GM19240 (cell line): Measurements from ENCODE around the gene LAMTOR2.

Experiments
- DNase-seq: peaks from one replicate; pipeline ENCODE4 v3.0.0; 2011; ENCODE audit warnings: low spot score; ENCODE audit not compliant: insufficient read length

The LAMTOR2 gene

DNA sequence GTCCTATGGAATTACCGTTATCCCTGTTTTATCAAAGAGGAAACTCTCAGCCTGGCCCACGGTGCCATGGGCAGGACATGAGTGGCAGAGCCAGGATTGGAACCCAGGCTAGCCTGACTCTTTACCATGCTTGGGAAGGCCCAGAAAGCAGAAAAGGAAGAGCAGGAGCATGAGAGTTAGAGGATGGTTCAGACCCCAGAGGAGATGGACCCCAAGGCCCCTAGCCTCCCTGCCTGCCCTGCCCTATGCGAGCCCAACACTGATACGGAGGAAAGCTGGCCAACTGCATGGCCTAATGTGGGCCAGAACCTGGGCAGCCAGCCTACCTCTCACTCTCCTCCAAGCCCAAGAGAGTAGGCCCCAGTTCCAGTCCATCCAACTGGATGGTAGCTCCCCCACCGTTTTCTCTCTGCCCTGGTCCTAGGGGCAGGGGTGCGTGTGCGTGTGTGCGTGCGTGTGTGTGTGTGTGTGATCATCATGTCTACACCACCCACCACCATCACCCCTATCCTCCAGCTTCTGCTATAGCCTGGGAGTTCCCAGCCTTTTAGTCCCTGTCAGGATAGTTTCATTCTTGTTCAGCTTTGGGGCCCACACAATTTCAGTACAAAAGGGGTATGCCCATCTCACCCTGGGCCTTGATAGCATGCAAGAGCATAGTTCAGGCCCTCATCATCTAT lies 43.1 kb downstream of the LAMTOR2 start:
- no peak for DNase-seq

DNA sequence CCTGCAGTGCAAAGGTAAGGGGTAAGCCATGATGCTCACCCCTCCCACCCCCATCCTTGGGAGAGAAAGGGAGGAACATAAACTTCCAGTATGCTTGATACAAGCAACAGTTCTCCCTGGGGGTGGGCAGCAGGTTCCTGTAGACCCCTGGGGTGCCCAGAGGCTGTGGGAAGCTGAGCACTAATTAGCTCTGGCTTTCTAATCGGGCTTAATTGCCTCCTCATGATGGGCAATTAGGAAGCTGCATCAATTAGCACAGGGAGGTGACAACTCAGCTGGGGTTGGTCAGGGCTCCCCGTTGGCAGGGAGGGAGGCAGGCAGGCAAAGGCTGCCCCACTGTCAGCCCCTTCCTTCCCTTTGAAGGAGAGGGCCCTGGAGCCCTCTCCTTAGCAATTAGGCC lies 44.2 kb downstream of the LAMTOR2 start:
- no peak for DNase-seq

DNA sequence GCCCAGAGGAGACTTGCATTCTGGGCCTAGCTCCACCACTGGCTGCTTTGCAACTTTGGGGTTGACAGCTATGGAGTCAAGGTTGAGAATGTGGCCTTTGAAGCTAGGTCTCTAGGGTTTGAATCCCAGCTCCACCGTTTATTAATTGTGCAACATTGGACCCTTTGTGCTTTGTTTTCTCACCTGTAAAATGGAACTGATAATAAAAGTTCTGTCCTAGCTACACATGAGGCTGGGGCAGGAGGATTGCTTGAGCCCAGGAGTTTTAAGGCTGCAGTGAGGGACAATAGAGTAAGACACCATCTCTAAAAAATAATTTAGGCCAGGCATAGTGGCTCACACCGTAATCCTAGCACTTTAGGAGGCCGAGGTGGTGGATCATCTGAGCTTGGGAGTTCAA lies 44.7 kb downstream of the LAMTOR2 start:
- no peak for DNase-seq

DNA sequence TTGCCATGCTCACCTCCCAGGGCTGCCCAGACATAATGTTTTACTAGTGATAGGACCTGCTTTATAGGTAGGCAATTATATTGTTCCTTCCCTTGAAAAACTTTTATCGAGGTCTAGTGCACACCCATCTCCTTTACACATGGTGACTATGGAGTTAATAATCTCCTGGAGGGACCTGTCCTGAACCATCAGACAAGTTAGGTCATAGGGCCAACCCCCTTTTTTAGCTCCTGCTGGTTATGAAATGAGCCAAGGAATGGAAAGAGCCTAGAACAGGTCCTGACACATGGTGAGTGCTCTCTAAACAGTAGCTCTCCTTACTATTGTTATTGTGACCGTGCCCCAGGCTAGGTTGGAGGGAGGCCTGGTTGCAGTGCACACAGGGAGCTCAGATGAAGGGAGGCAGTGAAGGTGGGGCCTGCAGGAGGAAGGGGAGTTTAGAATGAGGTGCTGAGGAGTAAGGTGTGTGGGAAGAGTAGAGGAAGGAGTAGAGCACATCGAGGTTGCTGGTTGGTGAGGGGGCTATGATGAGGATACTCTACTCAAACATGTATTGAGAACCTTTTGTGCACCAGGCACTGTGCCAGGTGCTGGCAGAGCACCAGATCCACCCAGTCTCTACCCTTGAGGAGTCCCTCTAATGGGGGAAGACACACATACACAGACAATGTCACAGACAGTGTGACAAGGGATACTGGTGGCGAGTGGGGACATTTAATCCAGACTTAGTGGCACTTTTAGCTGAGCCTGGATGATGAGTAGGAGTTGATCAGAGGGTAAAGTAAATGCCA lies 45.8 kb downstream of the LAMTOR2 start:
- DNase-seq = no peak

DNA sequence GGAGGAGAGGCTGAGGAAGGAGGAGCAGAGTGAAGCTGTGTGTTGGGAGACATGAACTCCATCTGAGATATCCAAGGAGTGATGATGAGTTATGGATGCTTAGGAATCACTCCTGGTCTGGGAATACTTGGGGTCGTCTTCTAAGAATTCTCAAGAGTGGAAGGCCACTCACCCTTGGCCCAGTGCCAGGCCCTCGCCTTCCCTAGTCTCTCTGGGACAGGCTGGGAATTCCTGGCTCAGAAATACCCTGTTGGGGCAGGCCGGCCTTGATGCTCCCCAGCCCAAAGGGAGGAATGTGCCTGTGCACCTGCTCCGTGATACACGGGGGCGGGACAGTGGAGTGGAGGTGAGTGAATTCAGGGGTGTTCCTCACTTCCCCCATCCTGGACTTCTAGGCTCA lies 47.3 kb downstream of the LAMTOR2 start:
- DNase-seq = no peak

DNA sequence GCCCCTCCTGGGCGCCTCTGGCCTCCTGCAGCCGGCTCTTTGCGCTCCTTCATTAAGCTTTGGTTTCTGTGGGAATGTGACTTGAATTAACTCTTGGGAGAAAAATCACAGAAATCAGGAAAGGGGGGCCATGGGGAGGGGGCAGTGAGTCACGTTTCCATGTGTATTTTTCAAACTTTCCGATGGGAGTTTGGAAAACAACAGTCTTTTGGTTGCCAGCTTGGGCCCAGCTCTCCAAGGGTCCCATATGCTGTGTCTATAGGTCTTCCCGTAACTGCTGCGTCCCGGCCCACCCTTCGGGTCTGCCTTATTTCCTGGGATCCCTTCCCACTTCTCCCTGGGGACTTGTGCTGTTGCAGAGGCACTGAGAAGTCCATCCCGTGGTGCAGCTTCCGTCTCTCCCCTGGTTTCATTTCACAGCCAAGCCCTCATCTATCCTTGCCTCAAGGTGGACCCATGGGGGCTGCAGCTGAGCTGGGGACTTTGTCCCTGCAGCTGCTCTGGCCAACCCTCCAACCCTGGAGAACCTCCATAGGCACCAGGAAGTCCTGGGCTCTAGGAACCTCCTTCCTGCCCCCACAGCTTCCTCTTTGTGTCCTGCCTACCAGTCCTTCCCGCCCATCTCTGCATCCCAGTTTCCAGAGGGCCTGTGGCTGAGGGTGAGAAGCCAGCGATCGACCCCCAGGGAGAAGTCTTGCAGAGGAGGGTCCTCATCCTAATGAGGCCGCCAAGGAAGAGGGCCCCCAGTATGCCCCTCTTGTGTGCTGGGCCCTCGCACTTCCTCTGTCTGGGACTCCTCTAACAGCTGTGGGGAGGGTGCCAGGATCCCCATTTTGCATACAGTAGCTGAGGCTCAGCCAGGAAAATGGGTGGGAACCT lies 48.3 kb downstream of the LAMTOR2 start:
- DNase-seq = no peak

DNA sequence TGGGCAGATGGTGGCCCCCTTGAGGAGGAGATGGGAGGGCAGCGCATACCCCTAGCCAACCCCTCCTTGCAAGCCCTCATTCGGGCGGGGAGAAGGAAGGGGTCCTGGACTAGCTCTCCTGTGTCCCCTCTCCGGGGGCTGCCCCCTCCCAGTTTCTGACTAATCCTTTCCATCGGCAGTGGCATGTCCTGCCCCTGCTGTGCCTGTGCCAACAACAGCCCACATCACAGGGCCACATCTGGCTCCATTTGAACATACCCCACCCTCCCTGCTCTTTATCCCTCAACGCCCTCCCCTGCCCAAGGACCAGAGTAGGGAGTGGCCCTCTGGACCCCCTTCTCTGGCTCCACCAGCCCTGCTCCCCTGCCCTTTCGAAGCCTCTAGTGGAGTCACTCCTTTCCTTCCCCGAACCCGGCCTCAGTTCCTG lies 49.0 kb downstream of the LAMTOR2 start:
- DNase-seq = no peak

DNA sequence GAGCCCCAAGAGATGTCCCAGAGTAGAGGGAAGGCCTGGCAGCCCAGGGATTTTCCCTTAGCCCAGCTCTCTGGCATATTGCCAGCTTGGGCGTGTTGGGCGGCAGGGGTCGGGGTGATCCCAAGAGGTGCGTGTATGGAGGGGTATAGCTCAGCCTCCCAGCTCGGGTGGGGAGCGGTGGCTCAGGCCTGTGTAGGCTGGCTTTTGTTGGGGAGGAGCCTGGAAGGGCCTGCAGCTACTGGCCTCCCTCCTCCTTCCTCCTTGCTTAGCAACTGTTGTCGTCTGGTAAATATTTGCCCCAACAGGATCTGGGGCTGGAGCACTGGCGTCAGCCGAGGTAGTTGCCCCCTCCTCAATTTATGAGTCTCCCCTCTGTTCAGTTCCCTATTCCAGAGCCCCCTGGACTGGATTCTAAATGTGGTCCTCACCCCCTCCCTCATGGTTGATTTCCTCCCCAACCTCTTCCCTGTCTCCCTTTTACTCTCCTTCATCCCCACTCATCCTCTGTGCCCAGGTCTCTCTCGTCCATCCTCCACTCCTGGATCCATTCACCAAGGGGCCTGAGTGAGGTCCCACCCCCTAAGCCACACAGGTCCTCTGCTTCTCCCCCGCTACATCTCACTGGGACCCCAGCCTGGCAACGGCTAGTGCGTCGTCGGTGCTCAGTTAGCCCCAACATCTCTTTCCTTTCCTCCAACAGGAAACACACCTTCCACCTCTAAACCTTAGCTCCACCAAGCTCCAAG lies 49.7 kb downstream of the LAMTOR2 start:
- no peak for DNase-seq

DNA sequence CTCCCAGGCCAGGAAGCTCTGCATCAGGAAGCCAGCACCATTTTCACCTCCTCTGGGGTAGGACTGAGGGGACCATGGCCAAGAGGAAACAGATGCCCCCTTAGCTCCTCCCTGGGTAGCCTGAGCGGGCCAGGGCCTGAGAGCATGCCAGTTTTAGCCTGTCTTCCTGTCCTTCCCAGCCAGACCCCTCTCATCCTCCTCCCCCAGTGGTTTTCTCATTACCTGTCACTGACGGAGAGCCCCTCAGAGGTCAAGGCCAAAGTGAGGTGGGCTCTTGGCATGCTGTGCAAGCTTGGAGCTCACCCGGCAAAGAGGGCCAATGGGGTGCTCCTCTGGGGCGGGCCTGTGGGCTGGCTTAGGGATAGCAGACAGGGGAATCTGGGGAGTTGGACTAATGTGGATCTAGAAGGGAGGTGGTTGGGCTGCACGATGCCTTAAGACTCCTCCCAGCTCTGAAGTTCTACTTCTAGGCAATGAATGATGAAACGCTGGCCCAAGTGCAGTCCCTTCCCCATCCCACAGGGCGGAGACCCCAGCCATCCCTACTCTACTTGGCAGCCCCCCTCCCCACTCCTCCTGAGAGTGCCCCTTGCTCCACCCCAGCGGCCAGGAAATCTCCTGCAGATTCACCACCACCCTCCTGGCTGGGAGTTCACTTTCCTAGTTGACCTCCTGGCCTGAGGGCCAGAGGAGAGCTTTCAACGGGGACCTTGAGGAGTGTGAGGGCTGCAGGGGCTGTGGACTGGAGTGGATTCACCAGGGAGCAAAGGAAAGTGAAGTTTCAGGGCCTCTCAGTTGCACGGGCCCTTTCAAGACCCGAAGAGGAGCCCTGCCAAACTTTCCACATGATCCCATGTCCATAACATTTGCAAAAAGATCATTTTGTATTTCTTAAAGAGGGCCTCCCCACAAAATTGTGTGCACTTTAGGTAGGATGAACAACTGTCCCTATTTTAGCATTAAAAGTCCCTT lies 50.6 kb downstream of the LAMTOR2 start:
- no peak for DNase-seq

DNA sequence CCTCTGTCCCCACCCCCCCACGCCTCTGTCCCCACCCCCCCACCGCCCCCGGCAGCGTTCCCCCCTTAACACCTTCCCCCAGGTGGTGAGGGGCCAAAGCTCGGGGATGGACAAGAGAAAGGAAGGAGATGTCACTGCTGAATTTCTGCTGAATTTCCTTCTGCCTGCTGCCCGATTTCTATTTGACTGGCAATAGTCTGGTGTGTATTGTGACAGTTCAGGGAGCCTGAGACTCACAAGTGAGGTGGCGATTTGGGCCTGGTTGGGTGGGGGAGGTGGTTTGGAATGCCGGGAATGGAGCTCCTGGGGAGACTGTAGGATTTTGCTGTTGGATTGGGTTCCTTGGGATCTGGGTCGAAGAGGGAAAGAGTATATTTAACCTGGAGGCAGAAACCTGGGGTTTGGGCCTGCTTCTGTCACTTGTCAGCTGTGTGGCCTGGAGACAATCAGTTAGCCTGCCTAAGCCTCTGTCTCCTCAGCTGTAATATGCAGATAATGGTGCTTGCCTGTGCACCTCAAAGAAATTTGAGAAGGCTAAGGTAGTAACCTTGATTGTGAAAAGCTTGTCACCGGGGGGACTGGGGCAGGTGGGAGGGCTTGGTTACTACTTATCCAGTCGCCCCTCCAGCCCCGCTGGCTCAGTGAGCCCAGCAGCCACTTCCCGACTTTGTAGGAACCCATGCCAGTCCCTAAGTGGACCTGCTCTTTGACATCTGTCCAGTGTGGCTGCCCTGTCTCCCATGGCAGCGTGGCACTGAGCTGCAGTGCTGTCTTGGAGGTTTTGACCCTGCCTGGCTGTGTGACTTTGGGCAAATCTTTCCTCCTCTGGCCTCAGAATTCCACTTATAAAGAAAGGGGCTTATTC lies 52.3 kb downstream of the LAMTOR2 start:
- no peak for DNase-seq

DNA sequence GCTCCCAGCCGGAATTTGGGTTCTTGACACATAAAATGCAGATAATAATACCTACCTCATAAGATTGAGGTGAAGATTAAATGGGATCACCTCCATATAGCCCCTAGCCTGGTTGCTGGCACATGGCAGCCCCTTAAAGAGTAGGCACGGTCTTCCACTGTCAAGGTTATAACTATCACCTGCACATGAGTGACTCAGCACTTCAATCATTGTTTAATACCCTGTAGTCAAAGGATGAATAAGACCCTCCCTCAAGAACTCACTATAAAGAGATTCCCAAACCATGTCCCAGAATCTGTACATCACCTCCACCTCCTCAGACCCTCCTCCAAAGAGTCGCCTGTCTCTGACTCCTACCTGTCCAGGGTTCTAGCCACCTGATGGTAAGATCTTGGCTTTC lies 53.5 kb downstream of the LAMTOR2 start:
- no peak for DNase-seq
